HG02870 (cell line): Measurements from ENCODE around the gene TENT4B.
"Not testable (repeated sequence)": the region's sequence is repeated elsewhere in the genome, so short reads cannot be mapped to it uniquely, and the experiment has no call there.

Experiments
- ATAC-seq: cut with Tn5 transposase; IDR thresholded peaks from one replicate; pipeline ENCODE4 v1.9.1; 2021; ENCODE audit warnings: mild to moderate bottlenecking, moderate library complexity; ENCODE audit not compliant: unreplicated experiment

The TENT4B gene

DNA sequence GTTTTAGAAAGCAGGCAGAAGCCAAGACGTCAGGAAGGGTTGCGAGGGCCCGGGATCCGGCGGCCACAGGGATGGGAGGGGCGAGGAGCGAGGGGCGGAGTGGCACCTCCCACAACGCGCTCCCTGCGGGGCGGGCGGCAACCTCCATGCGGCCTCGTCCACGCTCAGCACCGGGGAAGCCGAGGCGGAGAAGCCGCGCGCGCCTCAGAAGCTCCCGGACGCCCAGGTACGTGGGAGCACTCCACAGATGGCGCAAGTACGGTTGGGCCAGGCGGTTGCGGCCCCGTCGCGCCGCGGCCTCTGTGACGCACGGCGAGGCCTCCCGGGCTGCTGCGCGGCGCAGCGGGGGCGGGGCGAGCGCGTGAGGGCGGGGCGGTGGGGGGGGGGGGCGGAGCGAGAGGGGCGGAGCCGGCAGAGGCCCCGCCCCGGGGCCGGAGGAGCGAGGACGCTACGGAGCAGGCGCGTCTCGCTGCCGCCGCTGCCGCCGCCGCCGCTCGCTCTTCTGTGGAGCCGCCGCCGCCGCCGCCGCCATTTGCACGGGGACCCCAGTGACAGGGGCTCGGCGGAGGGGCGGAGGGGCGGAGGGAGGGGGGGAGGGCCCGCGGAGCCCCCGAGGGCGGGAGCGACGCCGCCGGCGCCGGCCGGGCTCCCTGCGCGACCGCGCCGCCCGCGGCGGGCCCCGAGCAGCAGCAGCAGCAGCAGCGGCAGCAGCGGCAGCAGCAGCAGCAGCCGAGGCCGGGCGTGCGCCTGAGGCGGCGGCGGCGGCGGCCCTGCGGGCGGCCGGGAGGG is at the start of gene TENT4B:
TENT4B (plus strand) TSS at position 500 of the 789 bp plus-strand sequence. CDS start 316 bp downstream, outside the sequence.
- ATAC-seq, result peak; percentile 75

DNA sequence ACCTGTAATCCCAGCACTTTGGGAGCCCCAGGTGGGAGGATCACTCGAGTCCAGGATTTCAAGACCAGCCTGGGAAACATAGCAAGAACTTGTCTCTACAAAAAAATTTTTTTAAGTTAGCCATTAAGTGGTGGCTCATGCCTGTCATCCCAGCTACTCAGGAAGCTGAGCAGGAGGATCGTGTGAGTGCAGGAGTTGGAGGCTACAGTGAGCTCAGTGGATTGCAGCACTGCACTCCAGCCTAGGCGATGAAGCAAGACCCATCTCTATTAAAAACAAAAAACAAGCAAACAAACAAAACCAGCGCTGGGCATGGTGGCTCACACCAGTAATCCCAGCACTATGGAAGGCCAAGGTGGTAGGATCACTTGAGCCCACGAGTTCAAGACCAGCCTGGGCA is 49.3 kb upstream of the TENT4B start:
- no peak for ATAC-seq

DNA sequence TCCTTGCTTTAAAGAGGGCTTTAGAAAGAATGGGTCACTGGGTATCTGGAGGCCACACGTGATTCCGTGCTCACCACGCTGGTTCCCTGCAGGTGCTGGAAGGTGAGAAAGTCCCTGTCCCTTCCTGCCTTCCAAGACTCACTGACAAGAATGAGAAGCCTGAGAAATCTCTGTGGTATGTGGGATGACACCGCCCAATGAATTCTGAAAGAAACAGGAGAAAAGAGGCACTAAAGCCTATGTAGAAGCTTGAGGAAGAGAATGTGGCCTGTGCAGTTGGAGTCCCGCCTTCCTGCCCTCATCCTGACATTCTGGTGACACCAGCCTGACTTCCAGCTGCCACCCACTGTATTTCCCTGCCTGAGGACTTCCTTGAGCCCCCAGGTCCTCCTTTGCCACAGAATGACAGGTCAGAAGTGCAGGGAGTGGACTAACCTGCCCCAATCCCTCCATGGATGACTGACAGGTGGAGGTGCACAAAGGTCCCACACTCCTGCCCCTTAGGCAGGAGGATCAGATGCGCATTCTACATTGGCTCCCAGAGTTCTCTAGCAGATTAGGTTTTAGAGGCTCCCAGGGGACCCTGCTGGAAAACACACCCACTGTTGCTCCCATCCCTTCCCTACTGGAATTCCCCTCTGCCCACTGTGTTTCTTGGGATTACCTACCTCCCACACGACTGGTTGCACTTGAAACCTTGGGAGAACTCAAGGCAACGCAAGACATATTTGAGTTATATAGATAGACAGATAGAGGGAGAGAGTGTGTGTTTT is 38.6 kb upstream of the TENT4B start:
- no peak for ATAC-seq

- no peak for ATAC-seq
Observed at GRCh38 chr16:50120711-50121110, 32.4 kb upstream of the TENT4B start.

- ATAC-seq, result peak; percentile 52
Observed at GRCh38 chr16:50121278-50121677, 31.8 kb upstream of the TENT4B start.

DNA sequence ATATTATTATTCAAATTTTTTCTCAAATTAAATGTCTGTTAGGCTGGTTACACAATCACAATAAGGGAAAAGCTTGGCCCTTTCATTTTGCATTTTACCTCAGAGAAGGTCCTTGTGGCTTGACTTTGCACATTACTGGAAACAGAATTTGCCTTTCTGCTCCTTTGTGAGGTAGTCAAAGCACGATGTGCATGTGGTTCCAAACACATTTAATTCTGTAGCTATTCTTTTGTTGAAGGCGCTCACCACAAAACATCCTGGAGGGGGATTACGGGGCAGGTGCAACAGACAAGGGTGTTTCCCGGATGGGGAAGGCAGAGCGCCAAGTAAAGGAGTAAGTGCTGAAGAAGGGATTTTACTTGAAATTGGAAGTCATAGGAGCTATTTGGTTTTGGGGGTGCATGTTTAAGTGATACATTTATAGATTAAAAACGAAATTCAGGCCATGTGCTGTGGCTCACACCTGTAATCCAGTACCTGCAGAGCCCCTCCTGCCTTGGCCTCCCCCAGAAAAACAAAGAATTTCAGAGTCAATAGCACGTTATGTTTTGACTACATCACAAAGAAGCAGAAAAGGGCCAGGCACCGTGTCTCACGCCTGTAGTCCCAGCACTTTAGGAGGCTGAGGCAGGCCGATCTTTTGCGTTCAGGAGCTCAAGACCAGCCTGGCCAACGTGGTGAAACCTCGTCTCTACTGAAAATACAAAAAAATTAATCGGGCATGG is 31.2 kb upstream of the TENT4B start:
- ATAC-seq, result peak; percentile 65

GRCh38 chr16:50123417-50123816 is 29.7 kb upstream of the TENT4B start:
- ATAC-seq, result no peak

GRCh38 chr16:50124769-50125168 is 28.3 kb upstream of the TENT4B start:
- no peak for ATAC-seq

DNA sequence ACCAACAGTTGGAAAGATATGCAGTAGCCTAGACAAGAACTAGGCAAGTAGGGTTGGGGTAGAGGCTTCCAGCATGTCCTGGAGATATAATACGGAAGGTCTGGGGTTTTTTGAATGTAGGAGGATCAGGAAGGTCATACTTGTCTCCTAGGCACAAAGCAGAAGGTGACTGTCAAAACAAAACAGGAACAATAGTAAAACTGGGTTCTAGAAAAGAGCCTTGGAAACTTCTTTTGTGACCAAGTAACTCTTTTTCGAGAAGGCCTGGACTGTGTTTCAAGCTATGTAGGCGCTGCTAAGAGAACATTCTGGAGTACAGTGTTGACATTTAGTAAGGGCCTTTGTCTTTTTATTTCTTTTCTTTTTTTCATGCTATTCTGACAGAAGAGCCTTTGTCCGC is 26.9 kb upstream of the TENT4B start:
- ATAC-seq, result no peak

- not testable (repeated sequence) for ATAC-seq
Observed at GRCh38 chr16:50132571-50132970, 20.5 kb upstream of the TENT4B start.

GRCh38 chr16:50133214-50133613 is 19.9 kb upstream of the TENT4B start:
- no peak for ATAC-seq

DNA sequence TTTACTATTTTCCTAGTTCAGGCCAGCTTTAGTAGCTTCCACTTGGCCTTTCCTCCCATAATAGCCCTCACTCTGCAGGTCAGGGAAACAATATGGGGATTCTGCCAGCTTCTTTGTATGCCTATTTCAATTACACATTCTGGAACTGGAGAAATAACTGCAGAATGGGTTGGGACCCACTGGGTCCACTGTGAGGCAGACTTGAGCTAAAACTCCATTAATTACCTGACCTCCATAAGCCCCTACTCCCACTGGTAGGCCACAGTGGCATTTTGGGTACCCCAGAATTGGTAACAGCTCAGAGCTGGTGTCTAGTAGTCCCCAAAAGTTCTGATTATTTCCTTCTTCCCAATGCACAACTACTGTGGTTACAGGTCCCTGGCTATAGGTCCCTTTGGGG is 16.7 kb upstream of the TENT4B start:
- ATAC-seq, result no peak

DNA sequence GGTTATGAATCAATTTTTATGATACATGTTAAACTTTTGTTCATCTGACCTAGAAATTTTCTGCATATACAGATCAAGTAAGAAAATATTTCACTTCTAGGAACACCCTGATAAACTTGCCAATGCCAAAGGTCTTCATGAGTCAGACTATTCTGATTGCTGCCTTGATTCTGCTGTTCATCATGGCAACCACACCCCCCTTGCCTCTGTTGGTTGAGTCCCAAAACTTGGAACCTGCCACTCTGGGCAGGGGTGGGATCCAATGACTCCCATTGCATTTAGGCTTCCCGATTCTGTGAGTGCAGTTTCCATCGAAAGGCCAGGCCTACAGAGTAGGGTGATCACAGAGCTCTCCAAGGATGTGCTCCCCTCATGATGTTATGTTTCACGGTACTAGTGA is 15.8 kb upstream of the TENT4B start:
- no peak for ATAC-seq

DNA sequence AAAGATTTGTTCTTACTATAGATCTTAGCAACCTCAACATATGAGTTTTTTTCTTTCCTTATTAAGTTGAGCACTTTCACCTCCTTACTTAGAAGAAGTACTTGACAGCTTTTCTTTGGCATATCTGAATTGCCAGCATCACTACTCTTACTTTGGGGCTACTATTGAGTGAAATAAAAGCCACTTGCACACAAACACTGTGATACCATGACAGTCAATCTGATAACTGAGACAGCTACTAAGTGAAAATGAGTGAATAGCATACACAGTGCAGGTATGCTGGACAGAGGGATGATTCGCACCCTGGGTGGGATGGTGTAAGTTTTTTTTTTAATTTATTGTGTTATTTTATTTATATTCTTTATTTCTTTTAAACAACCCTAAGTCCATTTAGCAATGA is 13.5 kb upstream of the TENT4B start:
- no peak for ATAC-seq

- ATAC-seq, result no peak
Observed at GRCh38 chr16:50144211-50144610, 8.9 kb upstream of the TENT4B start.

- no peak for ATAC-seq
Observed at GRCh38 chr16:50146479-50147435, 6.3 kb upstream of the TENT4B start.

DNA sequence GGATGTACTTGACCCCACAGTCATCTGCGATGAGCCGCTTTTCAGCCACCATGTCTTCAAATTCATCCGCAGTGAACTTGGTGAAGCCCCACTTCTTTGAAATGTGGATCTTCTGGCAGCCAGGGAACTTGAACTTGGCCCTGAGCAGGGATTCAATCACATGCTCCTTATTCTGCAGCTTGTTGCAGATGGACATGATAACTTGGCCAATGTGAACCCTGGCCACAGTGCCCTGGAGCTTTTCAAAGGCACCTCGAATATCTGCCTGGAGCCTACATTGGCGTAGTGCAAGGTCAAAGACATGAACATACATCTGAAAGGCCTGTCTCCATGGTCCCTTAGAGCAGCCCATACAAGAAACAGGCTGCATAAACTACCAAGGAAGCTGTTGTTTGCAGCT is 1.8 kb upstream of the TENT4B start:
- ATAC-seq, result no peak

DNA sequence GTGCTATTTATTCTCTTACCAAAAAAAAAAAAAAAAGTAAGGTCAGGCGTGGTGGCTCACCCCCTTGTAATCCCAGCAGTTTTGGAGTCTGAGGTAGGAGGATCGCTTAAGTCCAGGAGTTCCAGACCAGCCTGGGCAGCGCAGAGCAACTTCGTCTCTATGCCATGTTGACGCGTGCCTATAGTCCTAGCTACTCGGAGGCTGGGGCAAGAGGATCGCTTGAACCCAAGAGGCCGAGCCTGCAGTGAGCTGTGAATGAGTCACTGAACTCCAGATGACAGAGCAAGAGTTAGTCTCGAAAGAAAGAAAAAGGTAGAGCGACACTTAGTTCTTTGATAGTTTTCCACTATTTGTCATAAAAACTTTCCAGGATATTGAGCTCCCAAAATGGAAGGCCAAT is 1.4 kb upstream of the TENT4B start:
- ATAC-seq, result no peak

- peak; percentile 67 for ATAC-seq
Observed at GRCh38 chr16:50152351-50152806, 727 bp upstream of the TENT4B start.
